Measurements from ENCODE around the gene FSTL4. TPM values are rescaled to one million over a fixed set of nuclear protein-coding genes. Genes with fewer than 3 reads are reported as not detected.

The FSTL4 gene
- total RNA-seq, 1 experiment from 2014 or later, result not detected

GRCh38 chr5:133401731-133402347 is 210.5 kb downstream of the FSTL4 start:
- no peaks in the 10 kb centered on the region for H4K20me1 ChIP-seq (ENCODE audit: insufficient read depth)
- no peak overlapping the region for H2AFZ ChIP-seq
- no peak overlapping the region for H3K27ac ChIP-seq
- H3K4me3 ChIP-seq, result no peak overlapping the region
- no peaks in the 10 kb centered on the region for H3K27me3 ChIP-seq (ENCODE audit: insufficient read depth, low read depth)
- peaks cover 4% of the 10 kb centered on the region; the same call in 1 of the 2 replicates for H3F3A ChIP-seq (ENCODE audit: insufficient read depth, low read depth)
- TF ChIP-seq CTCF (conservative IDR thresholded peaks at IDR 0.05), result no peak
- TF ChIP-seq EZH2 (IDR thresholded peaks at IDR 0.05; ENCODE audit: low read depth), result no peak
- BruUV-seq (replicated peaks), result no TSS peak
- no peak for DNase-seq
- no peak overlapping the region for H3K4me2 ChIP-seq
- intact Hi-C loops (cut with micrococcal nuclease; ENCODE audit: unreplicated experiment), result no loop called here
- ChIA-PET POLR2A (ENCODE audit: unreplicated experiment) (no interaction called here), CTCF (no interaction called here)
- no peaks in the 10 kb centered on the region for H3K79me2 ChIP-seq (ENCODE audit: low read depth)
- H3K4me1 ChIP-seq (replicated peaks; ENCODE audit: insufficient read depth), result peaks cover 3% of the 10 kb centered on the region
- H3K9me2 ChIP-seq (ENCODE audit: insufficient read depth), result no peaks in the 10 kb centered on the region
- no peaks in the 10 kb centered on the region for H3K9me3 ChIP-seq (ENCODE audit: insufficient read depth, low read depth)
- no peaks in the 10 kb centered on the region for H3K36me3 ChIP-seq (ENCODE audit: low read depth)

GRCh38 chr5:133400831-133401351 is 211.4 kb downstream of the FSTL4 start:
- Histone ChIP-seq H2AFZ (no peak overlapping the region), H3F3A (ENCODE audit: insufficient read depth, low read depth) (no peaks in the 10 kb centered on the region), H4K20me1 (ENCODE audit: insufficient read depth) (no peaks in the 10 kb centered on the region), H3K79me2 (ENCODE audit: low read depth) (no peaks in the 10 kb centered on the region), H3K4me3 (no peak overlapping the region), H3K4me1 (replicated peaks; ENCODE audit: insufficient read depth) (no peaks in the 10 kb centered on the region), H3K27me3 (ENCODE audit: insufficient read depth, low read depth) (no peaks in the 10 kb centered on the region), H3K9me2 (ENCODE audit: insufficient read depth) (no peaks in the 10 kb centered on the region), H3K27ac (no peak overlapping the region), H3K4me2 (no peak overlapping the region), H3K9me3 (ENCODE audit: insufficient read depth, low read depth) (no peaks in the 10 kb centered on the region), H3K36me3 (ENCODE audit: low read depth) (no peaks in the 10 kb centered on the region)
- no peak for DNase-seq
- ChIA-PET POLR2A (ENCODE audit: unreplicated experiment) (no interaction called here), CTCF (no interaction called here)
- intact Hi-C loops (cut with micrococcal nuclease; ENCODE audit: unreplicated experiment), result no loop called here
- TF ChIP-seq CTCF (conservative IDR thresholded peaks at IDR 0.05) (no peak), EZH2 (IDR thresholded peaks at IDR 0.05; ENCODE audit: low read depth) (no peak)
- BruUV-seq (replicated peaks), result no TSS peak

GRCh38 chr5:133400120-133400519 is 212.2 kb downstream of the FSTL4 start:
- intact Hi-C loops (cut with micrococcal nuclease; ENCODE audit: unreplicated experiment), result no loop called here

More at GRCh38 chr5:133400120-133400519, 212.2 kb downstream of the FSTL4 start:
- no peak for DNase-seq
- H3K9me2 ChIP-seq (ENCODE audit: insufficient read depth), result no peaks in the 10 kb centered on the region
- no peaks in the 10 kb centered on the region for H3K27me3 ChIP-seq (ENCODE audit: insufficient read depth, low read depth)
- H3K36me3 ChIP-seq (ENCODE audit: low read depth), result no peaks in the 10 kb centered on the region
- H3K27ac ChIP-seq, result no peak overlapping the region
- H3K4me3 ChIP-seq, result no peak overlapping the region
- H3K4me2 ChIP-seq, result no peak overlapping the region
- no peaks in the 10 kb centered on the region for H3F3A ChIP-seq (ENCODE audit: insufficient read depth, low read depth)
- no peaks in the 10 kb centered on the region for H3K9me3 ChIP-seq (ENCODE audit: insufficient read depth, low read depth)
- TF ChIP-seq CTCF (conservative IDR thresholded peaks at IDR 0.05), result no peak
- TF ChIP-seq EZH2 (IDR thresholded peaks at IDR 0.05; ENCODE audit: low read depth), result no peak
- no peaks in the 10 kb centered on the region for H3K4me1 ChIP-seq (replicated peaks; ENCODE audit: insufficient read depth)
- no peaks in the 10 kb centered on the region for H4K20me1 ChIP-seq (ENCODE audit: insufficient read depth)
- BruUV-seq (replicated peaks), result no TSS peak
- CTCF ChIA-PET, result no interaction called here
- POLR2A ChIA-PET (ENCODE audit: unreplicated experiment), result no interaction called here
- no peak overlapping the region for H2AFZ ChIP-seq
- no peaks in the 10 kb centered on the region for H3K79me2 ChIP-seq (ENCODE audit: low read depth)
